Activated CD4-positive, CD25-positive, alpha-beta regulatory T cell treated with anti-CD3 and anti-CD28 coated beads, Interleukin-2, amount 50 U/mL, for 24 hours (primary cell): ENCODE results near the gene SRRM3.
"Not testable (repeated sequence)": the region's sequence is repeated elsewhere in the genome, so short reads cannot be mapped to it uniquely, and the experiment has no call there.

Experiments used
- ATAC-seq, 2 donors: fragments of 150-1000 bp; cut with Tn5 transposase; one replicate each; pipeline ENCODE4 v1.10.0; 2021; ENCODE audit warnings: mild to moderate bottlenecking in 1 of 2, moderate library complexity in 1 of 2

Gene SRRM3, protein sequence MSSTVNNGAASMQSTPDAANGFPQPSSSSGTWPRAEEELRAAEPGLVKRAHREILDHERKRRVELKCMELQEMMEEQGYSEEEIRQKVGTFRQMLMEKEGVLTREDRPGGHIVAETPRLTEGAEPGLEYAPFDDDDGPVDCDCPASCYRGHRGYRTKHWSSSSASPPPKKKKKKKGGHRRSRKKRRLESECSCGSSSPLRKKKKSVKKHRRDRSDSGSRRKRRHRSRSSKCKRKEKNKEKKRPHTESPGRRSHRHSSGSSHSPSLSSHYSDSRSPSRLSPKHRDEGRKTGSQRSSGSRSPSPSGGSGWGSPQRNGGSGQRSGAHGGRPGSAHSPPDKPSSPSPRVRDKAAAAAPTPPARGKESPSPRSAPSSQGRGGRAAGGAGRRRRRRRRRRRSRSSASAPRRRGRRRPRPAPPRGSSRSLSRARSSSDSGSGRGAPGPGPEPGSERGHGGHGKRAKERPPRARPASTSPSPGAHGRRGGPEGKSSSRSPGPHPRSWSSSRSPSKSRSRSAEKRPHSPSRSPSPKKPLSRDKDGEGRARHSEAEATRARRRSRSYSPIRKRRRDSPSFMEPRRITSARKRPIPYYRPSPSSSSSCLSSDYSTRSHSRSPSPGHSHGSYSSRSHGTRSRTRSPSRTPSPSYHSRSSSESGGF

DNA sequence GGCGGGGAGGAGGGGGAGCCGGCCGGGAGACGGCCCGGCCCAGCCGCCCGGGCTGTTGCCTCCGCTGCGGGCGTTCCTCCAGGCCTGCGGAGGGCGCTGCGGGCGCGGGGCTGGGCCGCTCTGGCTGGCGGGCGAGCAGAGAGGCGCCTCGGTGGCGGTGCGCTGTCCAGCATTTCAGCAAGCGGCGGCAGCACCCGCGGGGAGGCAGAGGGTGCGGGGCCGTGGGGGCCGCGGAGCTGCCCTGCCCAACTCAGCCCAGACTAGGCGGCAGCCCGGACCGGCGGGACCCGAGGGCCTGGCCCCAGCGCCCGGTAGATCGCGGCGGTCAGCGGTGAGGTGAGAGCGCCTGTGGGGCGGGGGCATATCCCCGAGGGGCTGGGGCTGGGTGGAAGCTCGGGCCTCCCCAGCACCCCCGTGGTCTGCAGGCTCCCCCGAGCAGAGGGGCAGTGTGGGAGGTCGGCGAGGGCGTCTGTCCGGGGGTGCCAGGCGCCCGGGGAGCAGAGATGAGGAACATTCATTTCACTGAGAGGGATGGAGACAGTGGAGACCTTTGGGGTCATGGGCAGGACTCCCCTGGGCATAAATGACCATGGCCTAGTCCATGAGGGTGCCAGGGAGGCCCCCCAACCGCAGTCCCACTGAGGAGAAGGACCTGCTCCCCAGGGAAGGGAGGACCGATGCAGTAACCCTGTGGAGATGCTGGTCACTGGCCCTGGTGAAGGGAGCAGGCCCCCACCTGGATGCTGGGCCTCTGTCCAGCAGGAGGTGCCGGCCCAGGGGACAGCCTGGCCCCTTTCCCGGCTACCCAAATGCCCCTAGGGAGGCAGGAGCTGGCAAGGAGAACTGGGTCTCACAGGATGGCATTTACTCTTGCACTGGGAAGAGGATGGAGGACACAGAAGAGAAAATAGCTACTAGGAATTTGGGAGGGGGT lies at the start of gene SRRM3:
Gene SRRM3 (plus strand): TSS at position 165 of the 934 bp plus-strand sequence. CDS start 33,171 bp downstream, outside the sequence.
- ATAC-seq: peak; percentile 90 to 92

DNA sequence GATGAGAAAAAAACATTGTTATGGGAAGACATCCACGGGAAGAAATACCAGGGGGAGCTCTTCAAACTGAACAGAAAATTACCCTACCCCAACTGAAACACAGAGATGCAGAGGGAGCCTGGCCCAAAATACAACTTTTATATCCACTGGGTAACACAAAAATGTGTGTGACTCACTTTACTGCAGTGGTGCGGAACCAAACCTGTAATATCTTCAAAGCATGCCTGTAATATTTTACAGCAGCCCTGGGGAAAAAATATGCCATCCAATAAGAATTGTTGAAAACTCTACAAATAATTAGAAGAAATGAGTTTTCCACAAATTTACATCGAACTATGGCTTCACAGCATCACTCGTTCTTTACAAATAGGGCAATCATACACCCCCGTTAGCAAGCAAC lies 49.8 kb upstream of the SRRM3 start:
- no peak for ATAC-seq

DNA sequence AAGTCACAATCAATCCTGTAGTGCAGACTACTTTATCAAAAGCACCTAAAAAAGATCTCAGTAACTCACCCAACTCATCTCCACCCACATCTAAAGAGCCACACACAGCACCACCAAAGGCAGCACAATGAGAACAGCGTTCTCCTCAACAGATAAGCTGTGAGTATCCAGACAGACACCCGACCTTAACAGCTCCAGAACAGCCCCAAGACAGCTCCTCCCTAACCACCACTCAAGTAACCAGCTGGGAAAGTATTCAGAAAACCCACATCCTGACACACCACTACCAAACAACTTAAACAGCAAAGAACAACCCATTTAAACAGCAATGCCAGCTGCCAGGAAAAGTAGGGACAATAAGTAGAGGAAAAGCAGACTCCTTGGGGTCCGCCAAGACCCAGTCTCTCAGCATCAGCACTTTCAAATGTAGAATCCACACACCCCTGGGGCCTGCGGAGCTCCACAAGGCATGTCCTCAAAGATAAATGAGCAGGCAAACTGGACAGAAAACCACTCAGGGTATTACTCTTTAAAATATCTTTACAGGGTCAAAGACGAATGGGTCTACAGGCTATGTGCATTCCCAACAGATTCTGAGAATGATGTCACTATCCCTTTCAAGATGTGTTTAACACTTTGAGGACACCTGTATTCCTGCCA lies 48.0 kb upstream of the SRRM3 start:
- ATAC-seq: not testable (repeated sequence)

DNA sequence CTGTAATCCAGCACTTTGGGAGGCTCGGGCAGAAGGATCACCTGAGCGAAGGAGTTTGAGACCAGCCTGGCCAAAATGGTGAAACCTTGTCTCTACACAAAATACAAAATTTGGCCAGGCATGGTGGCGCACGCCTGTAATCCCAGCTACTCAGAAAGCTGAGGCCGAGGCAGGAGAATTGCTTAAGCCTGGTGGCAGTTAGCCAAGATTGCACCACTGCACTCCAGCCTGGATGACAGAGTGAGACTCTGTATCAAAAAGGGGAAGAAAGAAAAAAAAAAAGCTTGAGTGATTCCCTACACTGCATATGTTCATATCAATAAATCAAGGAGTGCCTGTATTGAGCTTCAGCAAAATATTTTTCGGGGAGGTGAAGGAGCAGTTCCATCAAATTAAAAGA lies 45.8 kb upstream of the SRRM3 start:
- no peak for ATAC-seq

DNA sequence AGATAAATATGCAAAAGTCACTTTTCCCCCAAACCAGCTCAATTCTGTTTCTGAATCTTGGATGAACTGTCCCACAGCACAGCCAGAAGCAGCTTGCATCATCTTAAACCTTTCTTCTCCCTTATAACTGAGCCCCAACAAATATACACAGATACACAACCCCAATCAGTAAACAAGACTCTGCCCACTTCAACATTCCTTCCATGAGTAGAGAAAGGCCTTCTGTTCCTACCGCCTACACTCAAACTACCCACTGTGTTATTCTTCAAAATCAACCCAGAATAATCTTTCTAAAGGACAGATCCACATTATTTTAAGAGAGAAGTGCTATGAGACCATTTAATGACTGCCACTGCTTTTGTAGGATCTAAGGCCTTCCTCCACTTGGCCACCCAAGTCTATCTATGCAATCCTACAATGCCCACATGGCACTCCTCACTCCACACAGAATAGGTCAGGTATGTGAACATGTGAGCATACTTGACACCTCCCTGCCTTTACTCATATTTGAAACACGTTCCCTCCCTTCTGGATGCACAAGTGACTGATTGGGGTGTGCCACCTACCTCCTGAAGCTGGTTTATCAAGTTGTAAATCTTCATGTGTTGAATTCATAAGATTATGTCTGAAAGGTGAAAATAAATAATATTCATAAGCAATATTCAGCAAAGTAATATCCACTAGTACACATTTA lies 44.6 kb upstream of the SRRM3 start:
- ATAC-seq: not testable (repeated sequence)

DNA sequence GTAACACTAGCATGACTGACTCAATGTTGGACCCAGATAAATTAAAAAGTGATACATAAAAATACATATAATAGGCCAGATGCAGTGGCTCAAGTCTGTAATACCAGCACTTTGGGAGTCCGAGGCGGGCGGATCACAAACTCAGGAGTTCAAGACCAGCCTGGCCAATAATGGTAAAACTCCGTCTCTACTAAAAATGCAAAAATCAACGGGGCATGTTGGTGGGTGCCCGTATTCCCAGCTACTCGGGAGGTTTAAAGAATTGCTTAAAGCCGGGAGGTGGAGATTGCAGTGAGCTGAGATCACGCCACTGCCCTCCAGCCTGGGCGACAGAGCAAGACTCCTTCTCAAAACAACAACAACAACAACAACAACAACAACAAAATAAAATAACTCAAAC lies 43.3 kb upstream of the SRRM3 start:
- ATAC-seq: not testable (repeated sequence)

DNA sequence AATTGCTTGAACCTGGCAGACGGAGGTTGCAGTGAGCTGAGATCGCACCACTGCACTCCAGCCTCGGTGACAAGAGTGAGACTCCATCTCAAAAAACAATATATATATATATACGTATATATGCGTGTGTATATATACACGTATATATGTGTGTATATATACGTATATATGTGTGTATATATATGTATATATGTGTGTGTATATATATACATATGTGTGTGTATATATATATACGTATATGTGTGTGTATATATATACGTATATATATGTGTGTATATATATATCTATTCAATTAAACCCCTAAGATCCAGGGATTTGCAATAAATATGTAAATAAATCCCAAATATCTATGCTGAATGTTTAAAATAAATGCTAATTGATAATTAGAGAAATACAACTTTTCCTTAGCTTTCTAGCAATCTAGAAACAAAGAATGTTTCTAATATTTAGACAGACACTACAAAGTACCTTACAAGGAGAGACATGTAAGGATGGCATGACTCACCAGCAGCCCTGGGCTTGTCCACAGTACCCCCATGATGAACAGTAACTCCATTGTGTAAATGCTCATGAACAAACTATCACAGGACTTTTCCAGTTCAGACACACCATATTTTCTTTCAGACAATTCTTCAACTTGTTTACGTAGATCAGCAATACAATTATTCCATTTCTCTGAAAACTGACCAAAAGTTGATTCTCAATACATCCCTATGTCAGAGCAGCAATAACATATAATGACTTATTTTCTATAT lies 39.1 kb upstream of the SRRM3 start:
- not testable (repeated sequence) for ATAC-seq

DNA sequence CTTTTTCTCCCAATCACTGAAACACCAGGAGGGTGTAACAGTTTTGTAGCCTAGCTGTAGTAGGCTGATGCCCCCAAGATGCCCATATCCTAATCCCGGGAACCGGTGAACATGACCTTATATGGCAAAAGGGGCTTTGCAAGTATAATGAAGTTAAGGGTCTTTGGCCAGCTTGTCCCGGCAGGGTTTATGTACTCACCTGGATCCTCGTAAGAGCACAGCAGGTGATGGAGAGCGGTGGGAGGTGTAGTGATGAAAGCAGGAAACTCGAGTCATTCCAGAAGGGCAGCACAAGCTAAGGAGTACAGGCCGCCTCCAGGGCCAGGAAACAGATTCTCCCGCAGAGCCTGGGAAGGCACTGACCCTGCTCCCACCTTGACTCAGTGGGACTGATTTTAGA lies 37.9 kb upstream of the SRRM3 start:
- ATAC-seq: not testable (repeated sequence)

DNA sequence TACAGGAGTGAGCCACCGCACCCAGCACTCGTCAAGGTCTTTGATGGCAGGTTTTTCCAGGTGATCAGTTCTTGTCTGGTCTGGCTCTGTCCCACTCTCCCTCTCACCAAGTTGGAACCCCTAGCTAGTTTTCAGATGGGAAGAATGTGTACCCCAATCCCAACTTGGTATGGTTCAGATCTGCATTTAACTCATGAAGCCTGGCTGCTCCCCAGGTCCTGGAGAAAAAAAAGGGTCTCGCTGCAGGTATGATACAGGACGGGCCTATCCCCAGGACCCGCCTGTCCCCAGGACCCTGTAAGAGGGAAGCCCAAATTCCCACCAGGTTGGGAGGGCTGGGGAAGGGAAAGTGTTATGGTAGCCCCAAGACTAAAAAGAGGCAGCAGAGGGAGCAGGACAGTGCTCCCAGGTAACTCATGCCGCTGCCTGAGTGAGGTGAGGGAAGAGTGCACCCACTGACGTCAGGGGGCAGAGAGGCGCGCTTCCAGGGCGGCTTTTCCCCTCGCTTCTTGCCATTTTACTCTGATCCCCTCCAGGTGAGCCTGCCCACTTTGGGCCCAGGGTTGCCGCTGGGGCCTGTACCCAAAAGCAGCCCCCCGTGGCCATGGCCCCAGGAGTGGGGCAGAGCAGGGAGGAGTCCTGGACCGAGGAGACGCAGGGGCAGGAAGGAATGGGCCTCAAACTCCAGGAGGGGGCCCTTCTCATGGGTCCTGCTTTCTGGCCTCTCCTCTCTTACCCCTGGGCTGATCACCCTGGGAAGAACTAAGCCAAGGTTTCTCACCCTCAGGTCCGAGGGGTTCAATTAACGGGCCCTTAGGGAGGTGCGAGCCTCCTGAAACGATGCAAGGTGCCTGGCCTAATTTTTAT lies 36.4 kb upstream of the SRRM3 start:
- ATAC-seq: no peak

DNA sequence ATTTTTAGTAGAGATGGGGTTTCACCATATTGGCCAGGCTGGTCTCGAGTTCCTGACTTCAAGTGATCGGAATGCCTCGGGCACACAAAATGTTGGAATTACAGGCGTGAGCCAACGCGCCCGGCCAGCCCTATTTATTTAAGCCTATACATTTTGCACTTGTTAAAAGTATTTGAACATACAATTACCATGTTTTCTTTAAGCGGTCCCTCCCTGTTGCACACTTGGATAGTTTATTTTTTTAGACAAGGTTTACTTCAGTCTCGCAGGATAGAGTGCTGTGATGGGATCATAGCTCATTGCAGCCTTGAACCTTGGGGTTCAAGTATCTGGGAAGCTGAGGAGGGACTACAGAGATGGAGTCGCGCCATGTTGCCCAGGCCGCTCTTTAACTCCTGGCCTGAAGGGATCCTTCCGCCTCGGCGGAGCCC lies 35.7 kb upstream of the SRRM3 start:
- ATAC-seq: no peak

DNA sequence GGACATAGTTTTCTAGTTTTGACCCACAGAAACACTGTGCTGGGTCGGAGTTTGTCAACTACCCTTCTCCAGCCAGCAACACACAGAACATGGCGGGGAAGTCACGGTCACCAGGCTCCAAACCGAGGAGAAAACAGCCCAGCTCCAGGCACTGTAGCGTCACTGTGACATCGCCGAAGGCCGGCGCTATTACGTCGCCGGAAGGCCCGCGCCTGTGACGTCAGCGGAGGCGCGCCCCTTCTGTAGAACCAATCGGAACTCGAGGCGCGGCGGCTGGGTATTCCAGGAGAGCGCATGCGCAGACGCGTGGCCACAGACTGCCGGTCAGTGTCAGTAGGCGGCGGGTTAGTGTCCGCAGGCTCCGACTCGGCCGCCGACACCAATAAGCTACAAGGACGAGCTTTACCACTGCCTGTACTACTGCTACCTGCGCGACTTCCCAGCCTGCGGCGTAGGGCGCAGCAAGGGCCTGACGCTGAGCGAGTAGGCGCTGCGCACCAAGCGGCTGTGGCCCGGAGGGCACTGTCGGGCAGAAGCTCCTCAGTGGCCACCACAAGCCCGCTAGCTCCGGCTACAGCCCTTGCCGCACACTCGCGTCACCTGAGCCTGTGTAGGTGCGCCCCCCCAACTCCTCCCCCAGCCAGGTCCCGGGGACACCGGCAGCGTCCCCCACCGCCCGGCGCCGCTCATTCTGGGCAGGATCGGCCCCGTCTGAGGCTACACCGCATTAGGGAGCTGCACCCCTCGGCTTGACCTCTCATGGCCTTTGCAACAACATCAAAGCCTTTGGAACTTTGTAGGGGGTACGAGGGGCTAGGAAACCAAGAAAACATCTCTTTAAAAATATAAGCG lies 35.1 kb upstream of the SRRM3 start:
- peak; percentile 91 to 95 for ATAC-seq

DNA sequence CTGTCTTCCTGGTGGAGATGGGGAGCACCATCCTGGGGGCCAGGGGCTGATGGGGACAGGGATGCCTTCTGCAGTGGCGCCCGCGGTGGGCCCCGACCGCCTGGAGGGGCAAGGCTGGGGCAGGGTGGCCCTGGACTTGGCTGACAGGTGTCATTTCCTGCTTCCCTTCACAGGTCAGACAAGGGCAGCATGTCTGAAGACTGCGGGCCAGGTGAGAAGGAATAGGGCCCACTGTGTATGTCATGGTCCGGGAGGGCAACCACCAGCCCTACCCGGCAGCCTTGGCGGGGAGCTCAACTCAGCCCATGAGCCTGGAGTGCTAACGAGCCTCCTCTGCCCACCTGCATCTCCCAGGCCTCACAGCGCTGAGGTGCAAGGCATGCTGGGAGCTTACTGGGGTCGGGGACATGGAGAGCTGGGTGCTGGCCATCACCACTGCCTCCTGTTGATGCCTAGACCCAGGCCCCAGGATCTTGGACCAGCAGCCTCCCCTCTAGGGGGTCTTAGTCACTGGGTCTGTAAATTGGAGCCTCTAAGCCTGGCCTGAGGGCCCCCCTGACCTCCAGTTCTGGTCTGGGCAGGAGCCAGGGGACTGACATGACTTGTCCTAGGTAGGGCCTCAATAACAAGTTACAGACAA lies 28.0 kb upstream of the SRRM3 start:
- no peak for ATAC-seq

DNA sequence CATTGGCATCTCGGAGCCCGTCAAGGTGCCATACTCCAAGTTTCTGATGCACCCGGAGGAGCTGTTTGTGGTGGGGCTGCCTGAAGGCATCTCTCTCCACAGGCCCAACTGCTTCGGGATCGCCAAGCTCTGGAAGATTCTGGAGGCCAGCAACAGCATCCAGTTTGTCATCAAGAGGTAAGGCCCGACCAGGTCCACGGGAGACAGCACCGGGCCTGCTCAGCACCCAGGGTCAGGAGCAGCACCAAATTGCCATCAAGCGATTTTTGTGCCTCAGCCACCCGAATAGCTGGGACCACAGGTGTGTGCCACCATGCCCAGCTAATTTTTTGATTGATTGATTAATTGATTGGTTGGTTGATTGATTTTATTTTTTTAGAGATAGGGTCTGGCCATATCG lies 24.7 kb upstream of the SRRM3 start:
- ATAC-seq: not testable (repeated sequence)

DNA sequence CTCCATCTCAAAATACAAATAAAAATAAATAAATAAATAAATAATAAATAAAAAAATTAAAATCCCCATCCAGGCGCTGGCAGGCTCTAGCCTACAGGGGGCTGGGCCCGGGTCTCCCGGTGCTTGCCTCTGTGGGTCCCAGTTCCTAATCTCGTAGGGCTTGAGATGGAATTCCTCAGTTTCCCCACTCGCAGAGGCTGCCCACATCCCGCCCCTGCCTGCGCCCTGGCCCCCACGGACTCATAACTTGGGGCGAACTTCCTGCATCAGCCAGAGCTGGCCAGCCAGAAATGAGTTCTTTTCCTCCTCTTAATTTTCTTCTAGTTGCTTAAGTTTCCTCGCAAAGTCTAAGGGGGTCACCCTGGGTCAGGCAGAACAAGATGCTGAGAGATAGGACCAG lies 22.0 kb upstream of the SRRM3 start:
- ATAC-seq: no peak

DNA sequence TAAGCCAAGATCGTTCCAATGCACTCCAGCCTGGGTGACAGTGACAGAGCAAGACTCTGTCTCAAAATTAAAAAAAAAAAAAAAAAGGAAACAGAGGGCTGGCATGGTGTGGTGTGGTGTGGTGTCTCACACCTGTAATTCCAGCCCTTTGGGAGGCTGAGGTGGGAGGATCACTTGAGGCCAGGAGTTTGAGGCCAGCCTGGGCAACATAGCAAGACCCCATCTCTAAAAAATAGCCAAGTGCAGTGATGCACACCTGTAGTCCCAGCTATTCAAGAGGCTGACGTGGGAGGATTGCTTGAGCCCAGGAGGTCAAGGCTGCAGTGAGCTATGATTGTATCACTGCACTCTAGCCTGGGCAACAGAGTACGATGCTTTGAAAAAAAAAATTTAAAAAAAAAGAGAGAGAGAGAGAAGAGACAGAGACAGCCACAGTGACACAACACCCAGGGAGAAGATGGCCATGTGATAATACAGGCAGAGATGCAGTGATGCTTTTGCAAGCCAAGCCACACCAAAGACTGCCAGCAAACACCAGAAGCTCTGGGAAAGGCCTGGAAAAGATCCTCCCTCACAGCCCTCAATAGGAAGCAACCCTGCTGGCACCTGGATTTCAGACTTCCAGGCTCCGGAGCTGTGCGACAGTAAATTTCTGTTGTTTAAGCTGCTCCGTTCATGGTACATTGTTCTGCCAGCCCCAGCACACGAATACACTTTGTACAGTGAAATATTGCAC lies 19.3 kb upstream of the SRRM3 start:
- no peak for ATAC-seq

DNA sequence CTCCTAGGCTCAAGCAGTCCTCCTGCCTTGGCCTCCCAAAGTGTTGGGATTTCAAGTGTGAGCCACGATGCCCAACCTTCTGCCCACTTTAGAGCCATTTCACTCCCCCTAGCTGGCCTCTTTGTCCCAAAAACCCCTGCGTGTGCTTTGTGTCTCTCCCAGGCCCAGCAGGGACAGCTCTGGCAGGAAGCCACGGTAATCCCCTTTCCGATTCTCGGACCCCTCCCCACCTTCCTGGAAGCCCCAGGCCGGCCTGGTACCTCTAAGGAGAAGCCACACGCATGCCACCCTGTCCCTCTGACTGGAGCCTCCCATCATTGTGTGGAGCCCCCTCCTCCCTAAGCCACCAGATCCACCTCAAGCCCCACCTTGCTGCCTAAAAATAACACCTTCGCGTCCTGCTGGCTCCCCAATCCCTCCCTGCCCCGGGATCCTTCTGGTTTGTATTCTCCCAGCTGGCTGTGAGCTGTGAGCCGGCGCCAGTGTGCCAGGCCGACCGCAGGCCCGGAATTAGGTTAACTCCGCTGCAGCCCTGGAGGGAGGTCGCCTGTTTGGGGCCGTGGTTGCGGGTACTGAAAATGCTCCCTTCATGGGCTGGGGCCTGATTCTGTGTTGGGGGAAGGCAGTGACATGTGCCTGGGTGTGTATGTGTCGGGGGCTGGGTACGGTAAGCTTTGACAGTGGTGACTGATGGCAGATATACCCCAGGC lies 16.4 kb upstream of the SRRM3 start:
- no peak for ATAC-seq

DNA sequence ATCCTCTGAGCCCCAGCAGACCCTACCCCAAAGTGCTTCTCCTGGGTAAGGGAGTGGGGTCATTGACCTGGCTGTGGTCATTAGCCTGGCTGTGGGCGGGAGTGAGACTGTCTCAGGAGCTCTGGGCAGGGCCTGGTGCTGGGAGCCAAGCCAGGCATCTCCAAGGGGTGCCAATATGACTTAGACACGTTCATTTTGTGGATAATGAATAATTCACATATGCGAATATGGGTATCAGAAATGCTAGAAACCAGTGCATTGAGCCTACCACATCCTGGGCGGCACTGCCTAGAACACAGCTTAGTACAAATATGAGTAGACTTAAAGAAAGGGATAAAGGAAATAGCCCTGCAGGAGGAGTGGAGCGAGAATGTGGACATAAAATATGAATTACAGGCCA lies 14.4 kb upstream of the SRRM3 start:
- ATAC-seq: no peak
